GM18508 (cell line): ENCODE data around the gene CPS1.
A peak's percentile ranks its signal among the peaks of the same experiment; 100 is the strongest.

Experiments
- ATAC-seq: cut with Tn5 transposase; IDR thresholded peaks from one replicate; pipeline ENCODE4 v1.9.1; 2021; ENCODE audit warnings: moderate number of reproducible peaks; ENCODE audit not compliant: insufficient read depth, unreplicated experiment

CPS1 gene

DNA sequence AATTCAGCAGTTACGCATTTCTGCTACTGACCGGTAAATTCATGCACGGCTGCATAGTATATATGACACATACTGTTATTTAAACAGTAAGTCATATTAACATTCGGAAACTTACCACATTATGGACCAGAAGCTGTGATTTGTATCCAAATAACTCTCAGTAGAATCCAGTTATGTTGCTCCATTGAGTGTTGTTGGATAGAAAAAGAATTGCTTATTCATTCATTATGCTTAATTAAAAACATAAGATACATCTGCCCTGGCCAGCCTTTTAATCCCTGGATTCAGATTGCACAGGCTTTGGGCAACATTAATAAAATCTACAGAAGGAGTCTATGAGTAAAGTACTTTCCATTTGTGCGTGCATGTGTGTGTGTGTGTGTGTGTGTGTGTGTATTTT, 111.3 kb downstream of the CPS1 start:
- ATAC-seq = no peak

DNA sequence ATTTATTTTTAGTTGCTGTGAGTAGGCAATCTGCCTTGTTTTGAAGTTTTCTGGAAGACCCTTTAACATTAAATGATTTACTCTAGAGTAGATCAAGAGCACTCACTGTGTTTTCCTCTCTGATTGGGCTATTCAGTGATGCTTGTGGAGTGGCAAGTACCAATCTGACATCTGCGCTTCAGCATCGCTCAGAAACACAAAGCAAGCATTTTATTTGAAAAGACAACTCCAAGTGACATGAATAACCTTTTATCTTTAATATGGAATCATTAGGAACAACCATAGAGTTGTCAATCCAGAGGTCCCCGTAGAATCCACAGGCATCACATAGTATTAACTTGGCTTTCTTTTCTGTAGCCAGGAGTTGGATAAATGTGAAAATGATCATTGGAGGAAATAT, 114.7 kb downstream of the CPS1 start:
- no peak for ATAC-seq

DNA sequence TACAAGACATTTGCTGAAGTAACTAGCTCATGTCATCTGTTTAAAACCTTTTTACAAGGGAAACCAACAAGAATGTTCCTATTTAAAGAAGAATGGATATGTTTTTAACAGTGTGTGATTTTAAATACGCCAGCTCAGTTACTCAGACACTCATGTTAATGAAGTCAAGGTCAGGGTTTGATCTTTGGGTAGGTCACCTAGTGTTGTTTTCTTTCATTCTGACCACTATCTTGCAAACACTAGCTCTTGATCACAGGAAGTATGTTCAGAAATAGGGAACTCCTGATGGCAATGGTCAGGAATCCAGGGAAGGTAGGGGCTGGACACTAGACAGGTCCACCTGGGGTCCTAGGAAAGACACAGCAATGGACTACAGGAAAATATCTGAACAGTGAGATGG, 116.7 kb downstream of the CPS1 start:
- ATAC-seq = no peak

DNA sequence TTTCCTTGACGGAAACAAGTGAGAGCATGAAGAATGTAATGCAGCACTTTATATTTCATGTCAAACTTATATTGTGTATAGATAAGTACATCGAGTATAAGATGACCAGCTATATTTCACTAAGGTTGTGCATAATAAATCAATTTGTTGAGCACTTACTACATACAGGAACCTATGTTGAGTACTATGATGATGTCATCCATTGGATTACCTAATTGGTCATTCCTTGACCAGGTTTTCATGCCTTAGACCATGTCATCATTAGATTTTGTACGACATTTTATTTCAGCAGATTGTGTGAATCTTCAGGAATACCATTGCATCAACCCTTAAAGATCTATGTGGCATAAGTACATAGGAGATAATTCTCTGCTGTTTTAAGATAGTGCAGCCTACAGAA, 119.7 kb downstream of the CPS1 start:
- no peak for ATAC-seq

DNA sequence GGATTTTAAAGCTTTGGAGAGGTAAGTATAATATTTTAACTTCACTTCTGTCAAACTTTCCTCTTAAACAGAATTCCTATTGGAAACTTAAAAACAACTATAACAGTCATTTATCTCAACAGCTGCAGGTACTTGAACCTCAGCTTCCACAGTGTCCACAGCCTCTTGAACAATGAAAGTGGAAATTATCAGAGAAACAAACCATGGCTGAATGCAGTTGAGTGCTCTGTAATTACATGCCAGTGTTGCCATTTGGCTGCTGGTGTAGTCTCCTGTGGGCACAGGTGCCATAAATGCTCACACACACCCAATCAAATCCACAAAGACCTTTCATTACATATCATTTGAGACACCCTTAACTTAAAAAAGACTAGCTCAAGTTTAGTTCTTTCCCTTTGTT, 125.1 kb downstream of the CPS1 start:
- no peak for ATAC-seq

DNA sequence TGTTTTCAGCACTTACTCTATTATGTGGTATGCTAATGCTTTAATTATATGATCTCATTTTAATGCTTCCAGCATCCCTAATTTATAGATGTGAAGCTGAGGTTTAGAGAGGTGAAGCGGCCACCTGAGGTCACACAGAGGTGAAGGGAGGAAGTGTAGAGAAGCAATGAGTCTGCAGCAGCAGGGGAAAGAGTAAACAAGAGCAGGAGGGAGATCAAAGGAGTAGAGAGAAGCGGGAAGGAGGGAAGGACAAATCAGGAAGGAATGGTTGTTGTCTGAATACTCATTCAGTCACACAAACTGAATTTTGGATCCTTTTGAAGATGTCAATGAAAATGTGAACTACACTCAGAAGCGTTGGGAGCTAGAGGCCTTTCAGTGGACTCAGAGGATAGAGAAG, 130.0 kb downstream of the CPS1 start:
- ATAC-seq = no peak

DNA sequence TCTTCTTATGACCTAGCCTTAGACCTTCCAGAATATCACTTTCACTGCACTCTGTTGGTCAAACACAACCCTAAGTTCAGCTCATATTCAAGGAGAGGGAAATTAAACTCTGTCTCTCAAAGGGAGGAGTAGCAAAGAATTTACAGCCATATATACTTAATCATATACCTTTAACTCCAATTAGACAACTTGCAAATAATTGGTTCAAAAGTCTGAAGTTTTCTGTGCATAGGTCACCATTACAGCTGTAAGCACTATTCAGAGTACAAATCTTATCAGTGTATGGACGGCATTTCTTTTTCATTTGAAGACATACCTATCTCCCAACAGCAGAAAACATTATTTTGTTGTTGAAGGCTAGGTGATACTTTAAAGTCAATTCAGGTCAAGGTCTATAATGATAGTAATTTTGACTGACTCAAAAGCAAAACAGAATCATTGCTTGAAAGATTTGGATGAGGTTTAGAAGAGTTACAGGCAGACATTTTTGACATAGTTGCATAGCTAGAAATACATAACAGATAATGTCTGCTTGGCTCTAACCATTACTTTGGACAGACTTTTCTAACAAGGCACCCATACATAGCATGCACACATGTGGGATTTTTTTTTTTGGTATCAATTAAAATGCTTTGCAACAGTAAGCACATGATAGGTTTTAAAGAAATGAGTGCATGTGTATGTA, 131.5 kb downstream of the CPS1 start:
- ATAC-seq = no peak

DNA sequence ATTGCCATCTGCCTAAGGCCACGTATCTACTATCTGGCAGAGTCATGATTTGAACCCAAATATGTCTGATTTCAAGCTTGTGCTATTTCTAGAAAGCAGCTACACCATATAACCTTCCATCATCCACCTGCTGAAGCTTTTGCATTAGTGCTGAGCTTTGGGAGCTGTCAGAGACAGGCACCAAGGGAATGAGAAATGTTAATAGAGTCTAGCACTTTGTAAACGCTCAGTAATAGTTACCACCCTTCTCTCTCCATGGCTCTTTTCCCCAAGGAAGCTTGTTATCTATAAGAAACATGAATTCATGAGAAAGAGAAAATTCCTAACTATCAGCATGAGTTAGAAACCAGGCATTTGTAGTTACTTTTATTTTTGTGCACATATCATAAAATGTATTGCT, 151.5 kb downstream of the CPS1 start:
- no peak for ATAC-seq

DNA sequence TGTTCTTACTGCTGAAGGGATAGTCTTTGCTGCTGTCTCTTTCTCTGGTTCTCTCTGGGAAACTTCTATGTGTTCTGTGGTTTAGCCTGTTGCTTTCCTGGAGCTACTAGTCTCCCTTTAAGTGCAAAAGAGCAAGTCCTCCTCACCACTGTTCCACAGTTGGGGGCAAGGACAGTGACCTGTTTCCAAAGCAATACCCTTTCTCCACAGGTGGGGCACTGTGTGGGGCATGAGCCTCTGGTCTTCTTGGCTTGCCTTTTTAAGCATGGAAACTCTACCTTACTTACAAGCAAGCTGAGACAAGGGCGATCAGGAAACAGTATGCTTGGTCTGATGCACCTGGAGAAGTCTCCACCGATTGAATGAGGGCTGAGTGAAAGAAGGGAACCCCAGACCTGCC, 156.7 kb downstream of the CPS1 start:
- ATAC-seq = no peak

DNA sequence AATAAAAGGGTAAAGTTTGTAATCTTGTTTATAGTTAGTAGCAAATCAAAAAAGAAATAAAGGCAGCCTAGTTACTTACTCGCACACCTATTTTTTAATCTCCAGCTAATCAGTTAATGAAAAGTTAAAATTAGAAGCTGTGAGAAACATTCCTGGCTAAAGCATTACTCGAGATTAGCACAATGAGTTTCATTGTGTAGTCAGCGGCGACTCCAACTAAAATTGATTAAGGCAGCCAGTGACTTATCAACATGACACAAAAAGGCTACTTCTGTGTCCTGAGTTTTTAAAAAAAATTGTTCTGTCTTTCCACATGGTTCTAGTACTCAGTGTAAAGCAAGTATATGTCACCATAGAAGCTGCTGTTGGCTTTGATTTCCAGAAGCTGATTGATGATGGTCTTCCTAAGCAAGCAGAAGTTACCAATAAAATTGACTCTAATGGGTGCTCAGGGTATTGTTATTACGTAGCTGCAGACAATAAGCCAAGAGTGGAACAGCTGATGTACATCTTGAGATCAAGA, 159.2 kb downstream of the CPS1 start:
- ATAC-seq = no peak

DNA sequence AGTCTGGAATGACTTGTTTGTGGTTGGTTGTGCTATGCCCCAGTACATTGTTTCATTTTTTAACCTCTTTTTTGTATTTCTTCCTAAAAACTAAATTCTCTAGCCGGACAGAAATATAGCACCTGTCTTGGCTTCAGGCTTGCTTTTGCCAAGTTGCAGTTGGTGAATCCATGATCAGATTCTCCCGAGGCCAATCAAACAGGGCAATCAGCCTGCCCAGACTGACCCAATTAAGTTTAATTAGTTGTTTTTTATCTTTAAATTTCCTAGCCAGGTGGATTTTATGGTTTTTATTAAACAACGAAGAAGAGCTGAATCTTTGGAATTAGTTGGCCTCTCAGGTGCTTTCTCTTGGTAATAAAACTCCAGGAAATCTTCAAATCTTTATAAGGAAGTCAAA, 162.1 kb downstream of the CPS1 start:
- ATAC-seq = no peak

DNA sequence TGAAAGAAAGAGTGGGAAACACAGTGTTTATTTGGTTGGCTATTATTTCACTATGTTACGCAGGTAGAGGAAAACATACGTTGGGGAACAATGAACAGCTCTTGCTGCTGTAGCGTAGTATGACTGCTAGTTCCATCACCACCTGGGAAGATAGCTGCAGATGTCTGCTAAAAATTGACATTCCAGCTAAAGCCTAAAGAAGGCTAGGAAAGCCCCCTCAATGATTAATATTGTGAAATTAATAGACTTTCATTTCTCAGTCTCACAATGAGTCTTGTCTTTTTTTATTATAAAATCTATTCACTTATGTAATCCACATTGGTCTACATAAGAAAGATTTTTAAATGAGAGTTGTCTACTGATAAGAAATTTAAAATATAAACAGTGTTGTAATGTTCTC, 165.7 kb downstream of the CPS1 start:
- ATAC-seq = no peak

DNA sequence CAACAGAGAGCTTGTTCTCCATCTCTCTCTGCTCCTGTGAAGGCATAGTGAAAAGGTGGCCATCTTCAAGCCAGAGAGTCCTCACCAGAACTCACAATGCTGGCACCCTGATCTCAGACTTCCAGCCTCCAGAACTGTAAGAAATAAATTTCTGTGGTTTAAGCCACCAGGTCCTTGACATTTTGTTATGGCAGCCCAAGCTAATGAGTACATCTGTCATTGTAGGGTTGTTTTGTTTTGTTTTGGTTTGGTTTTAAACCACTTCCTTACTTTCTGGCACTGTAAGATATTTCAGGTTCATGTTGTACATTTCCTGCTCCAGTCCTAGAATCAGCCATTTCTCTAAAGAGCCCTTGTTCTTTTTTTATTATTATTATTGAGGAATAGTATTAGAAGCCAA, 171.2 kb downstream of the CPS1 start:
- ATAC-seq = peak; percentile 48
